Measurements from ENCODE around the gene CAVIN1. TPM values are rescaled to one million over a fixed set of nuclear protein-coding genes. Genes with fewer than 3 reads are reported as not detected.
A peak's percentile ranks its signal among the peaks of the same experiment; 100 is the strongest.
"Not testable (repeated sequence)": the region's sequence is repeated elsewhere in the genome, so short reads cannot be mapped to it uniquely, and the experiment has no call there.

Gene CAVIN1
- total RNA-seq, 6 donors from 2014 or later: 89.1 to 406 (median 307) TPM

- Histone ChIP-seq H3K27me3 (no peaks in the 10 kb centered on the region), H3K9me3 (no peaks in the 10 kb centered on the region), H3K27ac (no peak overlapping the region), H3K4me3 (no peak overlapping the region), H3K36me3 (no peaks in the 10 kb centered on the region), H3K4me1 (peaks cover 0 to 12% (median 5%) of the 10 kb centered on the region in 4 donors)
- WGBS, 2 donors: 75 to 85% methylated on average over 4 of the region's 4 CpGs
- ATAC-seq (ENCODE audit: low FRiP score in 2 of 2) (no peak), DNase-seq (no peak)
- no peak for TF ChIP-seq POLR2AphosphoS5 (IDR thresholded peaks at IDR 0.05)
- TF ChIP-seq POLR2A (IDR thresholded peaks at IDR 0.05): no peak
- no peak for TF ChIP-seq CTCF (IDR thresholded peaks at IDR 0.05)
- TF ChIP-seq EP300 (IDR thresholded peaks at IDR 0.05): no peak
Observed at GRCh38 chr17:42394838-42395237, 28.2 kb downstream of the CAVIN1 start.

GRCh38 chr17:42392692-42393415 lies 30.2 kb downstream of the CAVIN1 start:
- Histone ChIP-seq H3K4me3 (no peak overlapping the region), H3K4me1 (peaks cover 5 to 11% (median 9%) of the 10 kb centered on the region in 4 donors), H3K27me3 (no peaks in the 10 kb centered on the region), H3K36me3 (no peaks in the 10 kb centered on the region), H3K27ac (no peak overlapping the region), H3K9me3 (no peaks in the 10 kb centered on the region)
- TF ChIP-seq CTCF (IDR thresholded peaks at IDR 0.05) (no peak), POLR2A (IDR thresholded peaks at IDR 0.05) (no peak), POLR2AphosphoS5 (IDR thresholded peaks at IDR 0.05) (no peak)
- WGBS, 2 donors: 76 to 83% methylated on average over 4 of the region's 4 CpGs
- no peak for DNase-seq
- no peak for ATAC-seq (ENCODE audit: low FRiP score in 2 of 2)

GRCh38 chr17:42391439-42391838 lies 31.6 kb downstream of the CAVIN1 start:
- DNase-seq; H3K27me3 ChIP-seq; H3K9me3 ChIP-seq; H3K36me3 ChIP-seq; ATAC-seq (ENCODE audit: low FRiP score in 2 of 2); H3K4me3 ChIP-seq; H3K27ac ChIP-seq: not testable (repeated sequence)
- peaks cover 12 to 17% (median 13%) of the 10 kb centered on the region in 4 donors for H3K4me1 ChIP-seq
- WGBS, 2 donors: 92 to 96% methylated on average over 8 of the region's 8 CpGs

- TF ChIP-seq CTCF (IDR thresholded peaks at IDR 0.05): no peak
- TF ChIP-seq EP300 (IDR thresholded peaks at IDR 0.05): no peak
- no peak for TF ChIP-seq POLR2A (IDR thresholded peaks at IDR 0.05)
- TF ChIP-seq POLR2AphosphoS5 (IDR thresholded peaks at IDR 0.05): no peak
- WGBS, 2 donors: 95 to 96% methylated on average over 5 of the region's 5 CpGs
- peaks cover 26 to 32% (median 29%) of the 10 kb centered on the region in 4 donors for H3K4me1 ChIP-seq
- no peak overlapping the region for H3K4me3 ChIP-seq
- peaks cover 0 to under 1% (median 0%) of the 10 kb centered on the region in 4 donors for H3K36me3 ChIP-seq
- ATAC-seq (ENCODE audit: low FRiP score in 2 of 2): no peak
- no peaks in the 10 kb centered on the region for H3K9me3 ChIP-seq
- DNase-seq: no peak
- H3K27me3 ChIP-seq: no peaks in the 10 kb centered on the region
- H3K27ac ChIP-seq: peak overlapping the region; percentile 95 to 100 (median 98)
Observed at GRCh38 chr17:42389899-42390298, 33.2 kb downstream of the CAVIN1 start.

- H3K36me3 ChIP-seq: peaks cover 0 to 2% (median 0%) of the 10 kb centered on the region in 4 donors
- H3K4me1 ChIP-seq: peaks cover 31 to 40% (median 34%) of the 10 kb centered on the region in 4 donors
- DNase-seq (no peak), ATAC-seq (ENCODE audit: low FRiP score in 2 of 2) (no peak)
- peak overlapping the region; percentile 95 to 100 (median 98) for H3K27ac ChIP-seq
- no peaks in the 10 kb centered on the region for H3K9me3 ChIP-seq
- WGBS, 2 donors: 0 to 1% methylated on average over 11 of the region's 11 CpGs
- H3K27me3 ChIP-seq: no peaks in the 10 kb centered on the region
- H3K4me3 ChIP-seq: peak overlapping the region in 3 of 4 donors; percentile 53 to 96 (median 66)
- no peak for TF ChIP-seq CTCF (IDR thresholded peaks at IDR 0.05)
- TF ChIP-seq POLR2A (IDR thresholded peaks at IDR 0.05): no peak
- TF ChIP-seq POLR2AphosphoS5 (IDR thresholded peaks at IDR 0.05): no peak
- TF ChIP-seq EP300 (IDR thresholded peaks at IDR 0.05): no peak
Observed at GRCh38 chr17:42389135-42389417, 34.0 kb downstream of the CAVIN1 start.
